Measurements from ENCODE around the gene ERAP2. TPM values are rescaled to one million over a fixed set of nuclear protein-coding genes. Genes with fewer than 3 reads are reported as not detected.

Gene ERAP2
- total RNA-seq (10 to 100 TPM; 56.6 to 61.4 TPM), total RNA-seq (15.9 to 906 (median 131) reads per million in 172 experiments)
- 89.5 TPM for polyA plus RNA-seq (2013, experiment 1 of 2)
- 147 TPM for polyA plus RNA-seq (2013, experiment 2 of 2)

GRCh38 chr5:96876292-96876850 is at the start of gene ERAP2:
Gene ERAP2, plus strand, starts transcription at chr5:96876500. Its CDS starts 3,186 bp downstream, at chr5:96879686.
- H3K4me1 ChIP-seq (ENCODE audit: insufficient read depth, low read length), result peaks cover 46% of the 10 kb centered on the region
- DNase-seq, result peak in 5 of 14 experiments; percentile 13 to 81 (median 75)
- CTCF ChIA-PET, result interaction anchor here (1.1 to 2.5 kb wide), 4 partner anchors 7 to 61 kb away, joined by 4 to 12 read pairs (median 6); no protein-coding TSS in a partner anchor

GRCh38 chr5:96829297-96829696 is 47.0 kb upstream of the ERAP2 start:
- intact Hi-C loops (cut with DNase I, micrococcal nuclease), result loop anchor here in 1 of 2 experiments (10.0 kb wide), 1 partner anchor 284 kb away; no protein-coding TSS in a partner anchor
- no peaks in the 10 kb centered on the region for H3K36me3 Mint-ChIP-seq (ENCODE audit: low read depth)
- no peak for TF ChIP-seq CTCF (IDR thresholded peaks at IDR 0.05)
- H3K27ac Mint-ChIP-seq, result no peak overlapping the region
- Histone ChIP-seq H3K4me1 (ENCODE audit: insufficient read depth, low read length) (no peaks in the 10 kb centered on the region), H3K27me3 (ENCODE audit: control insufficient read depth in 1 of 2, insufficient read depth in 2 of 2, low read length in 2 of 2) (no peaks in the 10 kb centered on the region), H3K36me3 (ENCODE audit: insufficient read depth, low read length) (no peaks in the 10 kb centered on the region), H3K27ac (ENCODE audit: low read depth in 1 of 2, low read length in 2 of 2) (no peak overlapping the region), H3K9me3 (ENCODE audit: control insufficient read depth in 1 of 2, insufficient read depth in 1 of 2, low read length in 2 of 2) (no peaks in the 10 kb centered on the region), H3K4me3 (ENCODE audit: low read length) (no peak overlapping the region)
- ChIA-PET POLR2A (interaction anchor here (1.6 kb wide), 1 partner anchor 21 kb away, joined by 3 read pairs; no protein-coding TSS in a partner anchor), CTCF (interaction anchor here (1.1 kb wide), 1 partner anchor 77 kb away, joined by 3 read pairs; no protein-coding TSS in a partner anchor)
- no peak overlapping the region for H3K4me3 Mint-ChIP-seq
- H3K9me3 Mint-ChIP-seq, result no peaks in the 10 kb centered on the region
- H3K4me1 Mint-ChIP-seq (ENCODE audit: low read depth), result peaks cover 3% of the 10 kb centered on the region
- no peaks in the 10 kb centered on the region for H3K27me3 Mint-ChIP-seq
- DNase-seq, result no peak
- no peak for ATAC-seq (ENCODE audit: poor library complexity)

More at GRCh38 chr5:96876292-96876850, at the start of gene ERAP2:
- Mint-ChIP-seq H3K36me3 (ENCODE audit: low read depth) (peaks cover 33% of the 10 kb centered on the region), H3K4me3 (peak within 1 kb of the TSS; percentile 98), H3K9me3 (no peaks in the 10 kb centered on the region), H3K4me1 (ENCODE audit: low read depth) (peaks cover 81% of the 10 kb centered on the region), H3K27me3 (no peaks in the 10 kb centered on the region), H3K27ac (peak within 1 kb of the TSS; percentile 92)
- ATAC-seq (ENCODE audit: poor library complexity), result peak; percentile 77
- intact Hi-C loops (cut with DNase I, micrococcal nuclease), result loop anchor here in 1 of 2 experiments (1.0 to 10.0 kb wide), 4 partner anchors 20 to 122 kb away; no protein-coding TSS in a partner anchor
- H3K4me3 ChIP-seq (ENCODE audit: low read length), result peak within 1 kb of the TSS; percentile 91
- no peaks in the 10 kb centered on the region for H3K9me3 ChIP-seq (ENCODE audit: control insufficient read depth in 1 of 2, insufficient read depth in 1 of 2, low read length in 2 of 2)
- TF ChIP-seq CTCF (IDR thresholded peaks at IDR 0.05), result no peak
- no peaks in the 10 kb centered on the region for H3K27me3 ChIP-seq (ENCODE audit: control insufficient read depth in 1 of 2, insufficient read depth in 2 of 2, low read length in 2 of 2)
- H3K27ac ChIP-seq (ENCODE audit: low read depth in 1 of 2, low read length in 2 of 2), result peak within 1 kb of the TSS; percentile 83 to 90
- POLR2A ChIA-PET, result interaction anchor here (0.6 to 3.3 kb wide), 22 partner anchors 7 to 1895 kb away, joined by 3 to 41 read pairs (median 6); partner anchors contain the start of genes ERAP1, LNPEP and RIOK2
- peaks cover 23% of the 10 kb centered on the region for H3K36me3 ChIP-seq (ENCODE audit: insufficient read depth, low read length)

- no peaks in the 10 kb centered on the region for H3K36me3 Mint-ChIP-seq (ENCODE audit: low read depth)
- peaks cover 5% of the 10 kb centered on the region for H3K4me1 Mint-ChIP-seq (ENCODE audit: low read depth)
- ChIA-PET POLR2A (interaction anchor here (0.5 kb wide), 1 partner anchor 1330 kb away, joined by 3 read pairs; no protein-coding TSS in a partner anchor), CTCF (no interaction called here)
- no peaks in the 10 kb centered on the region for H3K36me3 ChIP-seq (ENCODE audit: insufficient read depth, low read length)
- TF ChIP-seq CTCF (IDR thresholded peaks at IDR 0.05), result no peak
- no peaks in the 10 kb centered on the region for H3K9me3 Mint-ChIP-seq
- intact Hi-C loops (cut with DNase I, micrococcal nuclease), result no loop called here
- DNase-seq (no peak), ATAC-seq (ENCODE audit: poor library complexity) (no peak)
- H3K27me3 ChIP-seq (ENCODE audit: control insufficient read depth in 1 of 2, insufficient read depth in 2 of 2, low read length in 2 of 2), result no peaks in the 10 kb centered on the region
- H3K27ac Mint-ChIP-seq, result no peak overlapping the region
- H3K4me3 Mint-ChIP-seq, result no peak overlapping the region
- H3K4me3 ChIP-seq (ENCODE audit: low read length), result no peak overlapping the region
- no peaks in the 10 kb centered on the region for H3K9me3 ChIP-seq (ENCODE audit: control insufficient read depth in 1 of 2, insufficient read depth in 1 of 2, low read length in 2 of 2)
- H3K27ac ChIP-seq (ENCODE audit: low read depth in 1 of 2, low read length in 2 of 2), result no peak overlapping the region
- no peaks in the 10 kb centered on the region for H3K4me1 ChIP-seq (ENCODE audit: insufficient read depth, low read length)
- H3K27me3 Mint-ChIP-seq, result no peaks in the 10 kb centered on the region
These were observed 42.3 kb upstream of the ERAP2 start for GRCh38 chr5:96834016-96834415.
